ENCODE data around the gene KLHDC7B. TPM values are rescaled to one million over a fixed set of nuclear protein-coding genes. Genes with fewer than 3 reads are reported as not detected.

KLHDC7B gene
- 0.02 to 0.05 TPM (median 0.05 TPM) in 3 of 5 replicates, not detected in the others for total RNA-seq (2022; extraction: Qiagen RNA extraction; ENCODE audit: low read depth)

DNA sequence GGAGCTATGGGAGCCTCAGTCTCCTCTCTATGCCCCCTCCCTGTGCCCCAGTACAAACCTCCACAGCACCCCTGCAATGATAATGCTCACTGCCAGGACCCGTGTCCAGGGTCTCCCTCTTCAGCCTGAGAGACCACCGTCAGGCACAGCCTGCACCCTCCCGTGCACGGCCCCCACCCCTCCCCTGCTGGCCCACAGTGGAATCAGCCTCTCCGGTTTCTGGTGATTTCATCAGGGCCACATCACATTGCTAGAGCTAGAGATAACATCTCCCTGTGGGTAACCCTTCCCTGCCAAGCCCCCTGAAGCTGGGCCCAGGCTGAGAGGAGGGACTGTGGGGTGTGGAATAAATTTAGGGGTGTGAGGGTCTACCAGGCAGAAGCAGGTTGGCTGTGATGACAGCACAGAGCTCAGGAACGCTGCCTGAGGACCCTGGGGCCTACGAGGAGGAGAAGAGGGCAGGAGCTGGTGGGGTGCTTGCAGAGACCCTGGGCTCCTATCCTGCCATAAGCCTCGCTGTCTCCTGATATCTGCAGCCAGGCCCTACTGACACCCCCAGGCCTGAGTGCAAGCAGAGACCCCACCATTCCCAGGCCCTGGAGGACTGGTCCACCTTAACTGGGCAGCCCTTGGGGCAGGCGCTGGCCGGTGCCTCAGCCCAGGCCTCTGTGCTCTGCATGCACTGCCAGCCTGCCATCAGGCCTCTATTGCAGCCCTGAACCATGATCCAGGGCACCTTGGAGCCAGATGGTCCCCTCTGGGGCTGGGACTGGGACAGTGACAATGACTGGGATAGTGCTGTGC lies at the start of gene KLHDC7B:
Gene KLHDC7B, plus strand, starts transcription at position 378 of the 804 bp plus-strand sequence. Its CDS starts 345 bp downstream, at position 723.

DNA sequence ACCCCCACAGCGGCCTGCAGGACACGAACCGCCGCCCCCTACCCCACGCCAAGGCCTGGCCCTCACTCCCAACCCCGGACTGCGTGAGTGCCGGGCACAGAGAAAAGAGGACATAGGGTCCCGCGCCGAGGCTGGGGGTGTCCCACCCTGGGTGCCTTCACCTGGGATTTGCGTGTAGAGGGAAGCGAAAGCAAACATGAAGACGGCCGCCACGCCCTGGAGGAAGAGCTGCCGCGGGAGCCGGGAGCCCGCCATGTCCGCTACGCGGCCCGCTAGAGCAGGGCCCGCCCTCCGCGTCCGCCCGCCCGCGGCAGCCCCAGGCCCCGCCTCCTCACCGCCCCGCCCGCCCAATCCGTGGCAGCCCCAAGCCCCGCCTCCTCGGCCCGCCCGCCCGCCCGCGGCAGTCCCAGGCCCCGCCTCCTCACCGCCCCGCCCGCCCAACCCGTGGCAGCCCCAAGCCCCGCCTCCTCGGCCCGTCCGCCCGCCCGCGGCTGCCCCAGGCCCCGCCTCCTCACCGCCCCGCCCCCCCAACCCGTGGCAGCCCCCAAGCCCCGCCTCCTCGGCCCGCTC lies 38.2 kb upstream of the KLHDC7B start, which contains the start of gene LMF2:
Gene LMF2, minus strand, starts transcription at position 282 of the 570 bp plus-strand sequence. Its CDS starts 27 bp downstream, at position 255.

DNA sequence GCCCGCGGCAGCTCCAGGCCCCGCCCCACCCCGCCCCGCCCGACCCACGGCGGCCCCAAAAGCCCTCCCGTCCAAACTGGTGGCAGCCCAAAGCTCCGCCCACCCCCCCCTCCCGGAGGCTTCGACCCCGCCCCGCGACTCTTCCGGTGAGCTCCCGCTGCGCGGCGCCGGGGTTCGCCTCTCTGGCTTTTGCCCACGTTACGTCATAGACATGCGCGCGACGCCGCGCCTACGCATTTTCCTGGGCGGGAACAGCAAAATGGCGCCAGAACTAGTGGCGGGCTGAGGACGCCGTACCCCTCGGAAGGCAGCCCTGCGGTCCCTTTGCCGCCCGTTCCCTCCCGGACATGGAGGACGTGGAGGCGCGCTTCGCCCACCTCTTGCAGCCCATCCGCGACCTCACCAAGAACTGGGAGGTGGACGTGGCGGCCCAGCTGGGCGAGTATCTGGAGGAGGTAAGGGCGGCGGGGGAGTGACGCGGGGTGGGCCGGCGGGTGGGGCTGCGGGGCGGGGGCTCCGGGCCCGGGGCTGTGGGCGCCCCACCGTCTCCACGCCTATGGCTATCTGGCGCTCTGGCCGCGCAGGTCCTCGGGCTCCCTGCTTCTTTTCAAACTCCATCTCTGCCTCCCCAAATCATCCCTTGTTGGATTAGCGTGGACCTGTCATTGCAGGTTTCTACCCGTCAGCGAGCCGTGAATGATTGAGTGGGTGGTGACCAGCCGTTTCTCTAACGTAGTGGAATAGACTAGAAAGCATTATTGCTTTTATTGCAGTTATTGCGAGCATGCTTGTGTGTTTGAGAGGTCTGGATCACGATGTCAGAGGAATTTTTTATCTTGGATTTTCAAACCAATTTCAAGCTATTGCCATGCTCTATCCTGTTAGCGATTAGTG lies 37.5 kb upstream of the KLHDC7B start, which contains the start of gene NCAPH2:
Gene NCAPH2, plus strand, starts transcription at position 234 of the 894 bp plus-strand sequence. Its CDS starts 114 bp downstream, at position 348.

DNA sequence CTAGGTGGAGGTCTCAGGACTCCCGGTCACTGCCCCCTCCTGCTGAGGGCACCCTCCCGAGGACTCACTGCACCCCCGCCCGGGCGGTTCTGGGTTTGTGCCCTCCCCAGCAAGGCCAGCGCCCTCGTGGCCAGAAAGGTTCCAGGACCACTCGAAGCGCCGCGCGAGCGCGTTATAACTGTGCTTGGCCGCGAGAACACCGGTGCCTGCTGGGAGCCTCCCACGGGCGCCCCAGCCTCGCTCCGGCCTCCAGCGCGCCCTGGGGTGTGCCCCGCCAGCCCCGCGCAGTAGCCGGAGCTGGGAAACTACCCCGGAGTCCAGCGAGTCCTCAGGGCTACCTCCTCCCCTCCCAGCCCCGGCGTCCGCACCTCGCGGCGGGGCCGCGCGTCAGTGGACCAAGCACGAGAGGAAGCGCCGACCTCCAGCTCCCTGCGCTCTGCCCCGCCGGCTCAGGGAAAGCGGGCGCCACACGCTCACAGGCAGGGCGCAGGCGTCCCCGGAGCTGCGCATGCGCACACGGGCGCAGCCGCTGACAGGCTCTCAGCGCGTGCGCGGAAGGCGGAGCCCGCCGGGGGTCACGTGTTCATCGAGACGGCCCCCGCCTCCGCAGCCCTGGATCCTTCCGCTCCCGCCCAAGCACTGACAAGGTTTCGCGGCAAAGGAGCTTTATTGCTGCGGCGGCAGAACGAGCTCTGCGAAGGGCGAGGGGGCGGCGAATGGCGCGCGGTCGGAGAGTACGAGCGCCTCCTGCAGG lies 20.4 kb upstream of the KLHDC7B start, which contains the start of gene SCO2:
Gene SCO2, minus strand, starts transcription at position 495 of the 754 bp plus-strand sequence. CDS start 1,187 bp downstream, outside the sequence.

DNA sequence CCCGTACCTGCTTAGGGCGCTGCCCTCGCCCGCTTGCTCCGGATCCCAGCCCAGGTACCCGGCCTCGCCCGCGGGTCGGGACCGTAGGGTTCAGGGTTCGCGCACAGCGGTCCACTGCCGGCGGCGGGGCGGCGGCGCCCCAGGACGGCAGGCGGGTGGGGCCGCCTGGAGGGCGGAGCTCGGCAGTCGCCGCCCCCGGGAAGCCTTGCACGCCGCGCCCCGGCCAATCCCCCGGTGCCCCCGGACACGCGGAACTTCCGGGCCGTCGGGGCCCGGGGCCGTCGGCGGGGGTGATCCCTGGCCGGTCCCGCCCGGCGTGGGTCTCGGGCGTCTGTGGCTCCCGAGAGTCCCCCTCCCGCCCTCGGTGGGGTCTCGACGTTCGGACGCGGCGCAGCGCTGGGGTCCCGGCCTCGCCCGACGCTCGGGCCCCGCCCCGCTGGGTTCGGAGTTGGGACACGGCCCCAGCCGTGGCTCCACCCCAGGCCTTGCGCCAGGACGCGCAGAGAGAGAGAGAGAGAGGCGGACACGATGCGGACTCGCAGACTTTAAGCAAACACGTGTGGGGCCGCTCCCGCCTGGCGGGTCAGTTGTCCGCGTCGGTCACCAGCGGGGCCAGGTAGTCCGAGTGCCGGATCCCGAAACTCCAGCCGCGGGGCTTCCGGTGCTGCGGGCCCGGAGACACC lies 15.7 kb upstream of the KLHDC7B start, which contains the start of gene TYMP:
Gene TYMP, minus strand, starts transcription at position 116 of the 683 bp plus-strand sequence. CDS start 303 bp downstream, outside the sequence.

DNA sequence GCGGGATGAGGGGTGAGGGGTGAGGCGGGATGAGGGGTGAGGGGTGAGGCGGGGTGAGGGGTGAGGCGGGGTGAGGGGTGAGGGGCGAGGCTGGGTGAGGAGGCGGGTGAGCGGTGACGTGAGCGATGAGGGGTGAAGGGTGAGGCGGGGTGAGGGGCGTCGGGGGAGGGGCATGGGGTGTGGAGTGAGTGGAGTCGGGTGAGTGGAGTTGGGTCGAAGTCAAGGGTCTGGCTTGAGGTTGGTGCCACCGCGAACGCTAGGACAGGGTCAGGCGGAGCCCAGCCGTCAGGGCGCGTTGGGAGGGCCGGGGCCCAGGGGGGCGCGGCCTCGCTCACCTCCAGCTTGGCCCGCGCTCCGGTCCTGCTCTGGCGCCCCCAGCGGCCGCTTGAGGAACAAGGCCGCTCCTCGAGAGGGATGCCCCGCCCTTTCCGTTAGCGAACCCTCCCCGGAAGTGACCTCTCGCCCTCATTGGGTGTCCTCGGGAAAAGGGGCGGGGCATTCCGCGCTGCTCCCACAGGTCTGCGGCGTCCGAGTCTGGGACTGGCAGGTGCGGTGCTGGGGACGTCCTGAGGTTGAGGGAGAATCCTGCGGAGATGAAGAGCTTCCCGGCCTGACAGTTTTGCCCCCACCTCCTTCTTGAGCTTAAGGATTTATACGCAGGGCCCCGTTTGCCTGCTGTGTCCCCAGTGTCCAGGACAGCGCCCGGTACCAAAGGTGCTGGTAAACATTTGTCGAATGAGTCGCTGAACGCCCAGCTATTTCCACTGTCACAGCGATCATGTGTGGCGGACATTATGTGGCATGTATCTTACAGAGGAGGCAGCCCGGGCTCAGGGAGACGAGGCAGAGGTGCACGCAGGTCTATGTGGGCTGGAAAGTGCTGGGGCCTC lies 17.1 kb downstream of the KLHDC7B start, which contains the start of gene SYCE3:
Gene SYCE3, minus strand, starts transcription at position 397 of the 890 bp plus-strand sequence. CDS start 6,514 bp downstream, outside the sequence.

DNA sequence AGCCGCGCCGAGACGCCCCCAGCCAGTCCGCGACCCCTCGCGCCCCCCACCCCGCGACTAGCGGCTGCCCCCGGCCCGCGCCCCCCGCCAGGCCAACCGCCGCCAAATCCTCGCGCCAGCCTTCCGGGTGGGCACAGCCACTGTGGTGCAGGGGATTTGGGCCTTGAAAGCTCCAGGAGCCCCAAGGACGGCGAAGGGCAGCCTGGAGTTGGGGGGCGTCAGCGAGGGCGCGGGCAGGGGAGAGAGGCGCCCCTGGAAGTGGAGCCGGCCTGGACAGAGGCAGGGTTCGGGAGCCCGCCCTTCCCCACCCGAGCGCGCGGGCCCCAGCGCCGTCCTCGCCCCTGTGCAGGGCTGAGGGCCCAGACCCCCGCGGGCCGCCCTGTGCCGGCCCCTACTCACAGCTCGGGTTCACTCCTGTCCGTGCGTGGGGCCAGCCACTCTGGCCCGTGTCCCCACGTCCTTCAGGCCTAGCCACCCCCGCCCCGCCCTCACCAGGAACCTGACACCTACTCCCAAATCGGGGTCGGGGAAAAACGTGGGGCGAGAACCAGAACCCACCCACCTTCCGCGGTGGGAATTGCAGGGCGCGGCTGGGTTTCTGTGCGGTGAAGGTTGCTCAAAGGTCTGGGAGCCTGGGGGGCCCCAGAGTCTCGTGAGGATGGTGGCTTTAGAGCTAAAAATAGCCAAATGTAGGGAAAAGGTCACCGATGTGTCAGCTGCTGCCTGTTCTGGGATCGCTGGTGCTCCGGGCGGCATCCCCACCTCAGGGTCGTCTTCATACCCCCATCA lies 32.5 kb downstream of the KLHDC7B start, which contains the start of gene CPT1B:
Gene CPT1B, minus strand, starts transcription at position 441 of the 789 bp plus-strand sequence. CDS start 512 bp downstream, outside the sequence.

DNA sequence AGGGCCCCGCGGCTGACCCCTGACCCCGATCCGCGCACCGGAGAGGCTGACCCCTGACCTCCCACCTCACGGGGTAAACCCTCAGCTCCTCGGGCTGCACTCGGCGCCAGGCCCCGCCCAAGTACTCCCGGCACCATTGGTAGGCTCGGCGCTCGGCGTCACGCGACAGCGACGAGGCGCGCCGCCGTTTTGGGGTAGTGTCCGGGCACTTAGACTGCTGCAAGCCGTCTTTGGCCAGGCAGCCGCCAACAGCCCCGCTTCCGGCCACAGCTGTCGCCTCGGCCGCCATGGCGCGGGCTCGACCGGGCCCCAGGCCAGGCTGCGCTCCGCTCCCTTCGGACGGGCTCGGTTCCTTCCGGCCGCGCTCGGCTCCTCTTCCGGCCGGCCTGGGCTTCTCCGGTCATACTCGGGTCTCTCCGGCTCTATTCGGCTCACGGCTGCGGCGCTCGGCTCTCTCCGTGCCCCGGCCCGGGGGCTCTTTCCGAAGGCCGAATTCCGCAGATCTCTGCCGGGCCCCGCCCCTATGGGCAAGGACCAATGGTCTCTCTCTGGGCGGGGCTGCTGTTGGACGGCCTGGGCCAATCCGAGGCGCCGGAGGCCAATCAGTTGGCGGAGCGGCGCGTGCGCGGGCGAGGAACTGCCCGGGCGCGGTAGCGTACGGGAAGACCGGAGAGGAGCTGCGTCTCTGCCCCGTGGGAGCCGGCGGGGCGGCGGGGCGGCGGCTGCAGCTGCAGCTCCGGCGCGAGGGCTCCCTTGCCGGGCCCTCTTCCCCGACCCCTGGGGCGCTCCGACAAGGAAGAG lies 37.0 kb downstream of the KLHDC7B start, which contains the start of gene CHKB:
Gene CHKB, minus strand, starts transcription at position 357 of the 801 bp plus-strand sequence. Its CDS starts 68 bp downstream, at position 289.

DNA sequence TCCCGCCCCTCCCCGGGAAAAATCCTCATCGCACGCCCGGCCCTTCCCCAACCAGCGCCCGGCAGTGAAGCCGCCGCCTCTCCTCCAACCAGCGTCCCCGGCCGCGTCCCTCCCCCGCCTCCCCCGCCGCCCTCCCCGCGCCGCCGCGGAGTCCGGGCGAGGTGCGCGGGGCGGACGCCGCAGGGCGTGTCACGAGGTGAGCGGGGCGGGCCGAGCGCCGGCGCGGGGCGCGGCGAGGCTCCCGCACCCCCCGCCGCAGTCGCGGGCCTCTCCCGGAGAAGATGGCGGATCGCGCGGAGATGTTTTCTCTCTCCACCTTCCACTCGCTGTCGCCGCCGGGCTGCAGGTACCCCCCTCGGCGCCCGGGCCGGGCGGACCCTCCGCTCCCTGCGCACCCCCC lies 54.8 kb downstream of the KLHDC7B start, which contains the start of gene MAPK8IP2:
Gene MAPK8IP2, plus strand, starts transcription at position 256 of the 400 bp plus-strand sequence. Its CDS starts 26 bp downstream, at position 282.

Other genes with a start within 250 kb of the KLHDC7B start
- gene PLXNB2, start 238.3 kb upstream of the KLHDC7B start, total RNA-seq (2022; extraction: Qiagen RNA extraction; ENCODE audit: low read depth) = 93.1 to 128 TPM (median 108 TPM) in 5 replicates
- 2.2 to 3.4 TPM (median 2.8 TPM) in 5 replicates for gene DENND6B, start 218.9 kb upstream of the KLHDC7B start, total RNA-seq (2022; extraction: Qiagen RNA extraction; ENCODE audit: low read depth)
- 9.3 to 13.6 TPM (median 13.2 TPM) in 5 replicates for gene PPP6R2, start 202.6 kb upstream of the KLHDC7B start, total RNA-seq (2022; extraction: Qiagen RNA extraction; ENCODE audit: low read depth)
- 17.7 to 27.3 TPM (median 24.6 TPM) in 5 replicates for gene SBF1, start 70.9 kb upstream of the KLHDC7B start, total RNA-seq (2022; extraction: Qiagen RNA extraction; ENCODE audit: low read depth)
- 0.49 to 0.87 TPM (median 0.50 TPM) in 5 replicates for gene ADM2, start 64.4 kb upstream of the KLHDC7B start, total RNA-seq (2022; extraction: Qiagen RNA extraction; ENCODE audit: low read depth)
- 0.05 TPM in 1 of 5 replicates, not detected in the others for gene MIOX, start 59.0 kb upstream of the KLHDC7B start, total RNA-seq (2022; extraction: Qiagen RNA extraction; ENCODE audit: low read depth)
- gene LMF2, start 38.2 kb upstream of the KLHDC7B start, total RNA-seq (2022; extraction: Qiagen RNA extraction; ENCODE audit: low read depth) = 30.4 to 50.1 TPM (median 44.1 TPM) in 5 replicates
- gene NCAPH2, start 37.7 kb upstream of the KLHDC7B start, total RNA-seq (2022; extraction: Qiagen RNA extraction; ENCODE audit: low read depth) = 33.4 to 40.4 TPM (median 37.2 TPM) in 5 replicates
- gene SCO2, start 20.3 kb upstream of the KLHDC7B start, total RNA-seq (2022; extraction: Qiagen RNA extraction; ENCODE audit: low read depth) = 1.9 to 6.1 TPM (median 4.8 TPM) in 5 replicates
- gene TYMP, start 15.9 kb upstream of the KLHDC7B start, total RNA-seq (2022; extraction: Qiagen RNA extraction; ENCODE audit: low read depth) = 11.3 to 21.2 TPM (median 18.6 TPM) in 5 replicates
- 0.25 to 0.75 TPM (median 0.46 TPM) in 3 of 5 replicates, not detected in the others for gene SYCE3, start 17.0 kb downstream of the KLHDC7B start, total RNA-seq (2022; extraction: Qiagen RNA extraction; ENCODE audit: low read depth)
- 10.5 to 15.7 TPM (median 13.6 TPM) in 5 replicates for gene CPT1B, start 32.5 kb downstream of the KLHDC7B start, total RNA-seq (2022; extraction: Qiagen RNA extraction; ENCODE audit: low read depth)
- gene CHKB, start 37.0 kb downstream of the KLHDC7B start, total RNA-seq (2022; extraction: Qiagen RNA extraction; ENCODE audit: low read depth) = 16.9 to 24.5 TPM (median 19.0 TPM) in 5 replicates
- 2.1 to 4.2 TPM (median 3.8 TPM) in 5 replicates for gene MAPK8IP2, start 54.9 kb downstream of the KLHDC7B start, total RNA-seq (2022; extraction: Qiagen RNA extraction; ENCODE audit: low read depth)
- gene ARSA, start 82.3 kb downstream of the KLHDC7B start, total RNA-seq (2022; extraction: Qiagen RNA extraction; ENCODE audit: low read depth) = 18.3 to 26.3 TPM (median 21.3 TPM) in 5 replicates
- 2.6 to 5.3 TPM (median 3.9 TPM) in 5 replicates for gene SHANK3, start 126.9 kb downstream of the KLHDC7B start, total RNA-seq (2022; extraction: Qiagen RNA extraction; ENCODE audit: low read depth)
- gene ACR, start 192.3 kb downstream of the KLHDC7B start, total RNA-seq (2022; extraction: Qiagen RNA extraction; ENCODE audit: low read depth) = 0.06 to 0.08 TPM in 2 of 5 replicates, not detected in the others
- gene RABL2B, start 237.7 kb downstream of the KLHDC7B start, total RNA-seq (2022; extraction: Qiagen RNA extraction; ENCODE audit: low read depth) = 15.4 to 24.9 TPM (median 20.8 TPM) in 5 replicates